ENCODE results near the gene SLC40A1.
A peak's percentile ranks its signal among the peaks of the same experiment; 100 is the strongest.

SLC40A1 gene

GRCh38 chr2:189555232-189555631 lies 25.4 kb downstream of the SLC40A1 start:
- Histone ChIP-seq H3K27ac (peak overlapping the region; percentile 3; the same call in 1 of the 2 replicates), H3K36me3 (ENCODE audit: insufficient read depth, low read length) (no peaks in the 10 kb centered on the region), H3K9ac (ENCODE audit: insufficient read length) (no peak overlapping the region), H3K4me3 (no peak overlapping the region), H3K9me3 (ENCODE audit: low read depth, low read length) (no peaks in the 10 kb centered on the region)
- no peak for DNase-seq (ENCODE audit: low read depth, low spot score)
- TF ChIP-seq FOXP2 (optimal IDR thresholded peaks at IDR 0.05; ENCODE audit: control extremely low read depth, extremely low read length, insufficient read depth) (no peak), POLR2AphosphoS5 (IDR thresholded peaks at IDR 0.05; ENCODE audit: borderline replicate concordance, low read depth, low read length) (no peak), EZH2 (IDR thresholded peaks at IDR 0.05) (no peak)

- Histone ChIP-seq H3K9me3 (ENCODE audit: low read depth, low read length) (no peaks in the 10 kb centered on the region), H3K9ac (ENCODE audit: insufficient read length) (no peak overlapping the region), H3K27ac (no peak overlapping the region; the same call in 1 of the 2 replicates), H3K4me3 (no peak overlapping the region), H3K36me3 (ENCODE audit: insufficient read depth, low read length) (no peaks in the 10 kb centered on the region)
- no peak for DNase-seq (ENCODE audit: low read depth, low spot score)
- TF ChIP-seq POLR2AphosphoS5 (IDR thresholded peaks at IDR 0.05; ENCODE audit: borderline replicate concordance, low read depth, low read length) (no peak), EZH2 (IDR thresholded peaks at IDR 0.05) (no peak), FOXP2 (optimal IDR thresholded peaks at IDR 0.05; ENCODE audit: control extremely low read depth, extremely low read length, insufficient read depth) (no peak)
Observed at GRCh38 chr2:189553504-189554088, 27.0 kb downstream of the SLC40A1 start.

GRCh38 chr2:189552991-189553404 lies 27.6 kb downstream of the SLC40A1 start:
- no peak for DNase-seq (ENCODE audit: low read depth, low spot score)
- Histone ChIP-seq H3K27ac (no peak overlapping the region), H3K9me3 (ENCODE audit: low read depth, low read length) (no peaks in the 10 kb centered on the region), H3K36me3 (ENCODE audit: insufficient read depth, low read length) (no peaks in the 10 kb centered on the region), H3K9ac (ENCODE audit: insufficient read length) (no peak overlapping the region), H3K4me3 (no peak overlapping the region)
- TF ChIP-seq POLR2AphosphoS5 (IDR thresholded peaks at IDR 0.05; ENCODE audit: borderline replicate concordance, low read depth, low read length) (no peak), EZH2 (IDR thresholded peaks at IDR 0.05) (no peak), FOXP2 (optimal IDR thresholded peaks at IDR 0.05; ENCODE audit: control extremely low read depth, extremely low read length, insufficient read depth) (no peak)

- TF ChIP-seq EZH2 (IDR thresholded peaks at IDR 0.05) (no peak), FOXP2 (optimal IDR thresholded peaks at IDR 0.05; ENCODE audit: control extremely low read depth, extremely low read length, insufficient read depth) (no peak), POLR2AphosphoS5 (IDR thresholded peaks at IDR 0.05; ENCODE audit: borderline replicate concordance, low read depth, low read length) (no peak)
Observed at GRCh38 chr2:189552334-189552990, 28.1 kb downstream of the SLC40A1 start.

GRCh38 chr2:189551808-189552207 lies 28.8 kb downstream of the SLC40A1 start:
- H3K9ac ChIP-seq (ENCODE audit: insufficient read length) = no peak overlapping the region
- no peaks in the 10 kb centered on the region for H3K9me3 ChIP-seq (ENCODE audit: low read depth, low read length)
- TF ChIP-seq EZH2 (IDR thresholded peaks at IDR 0.05) (no peak), FOXP2 (optimal IDR thresholded peaks at IDR 0.05; ENCODE audit: control extremely low read depth, extremely low read length, insufficient read depth) (no peak), POLR2AphosphoS5 (IDR thresholded peaks at IDR 0.05; ENCODE audit: borderline replicate concordance, low read depth, low read length) (no peak)
- H3K4me3 ChIP-seq = no peak overlapping the region
- no peak for DNase-seq (ENCODE audit: low read depth, low spot score)
- no peak overlapping the region for H3K27ac ChIP-seq
- no peaks in the 10 kb centered on the region for H3K36me3 ChIP-seq (ENCODE audit: insufficient read depth, low read length)

More at GRCh38 chr2:189552334-189552990, 28.1 kb downstream of the SLC40A1 start:
- Histone ChIP-seq H3K9ac (ENCODE audit: insufficient read length) (no peak overlapping the region), H3K4me3 (no peak overlapping the region), H3K27ac (peak overlapping the region; percentile 37; the same call in 1 of the 2 replicates), H3K9me3 (ENCODE audit: low read depth, low read length) (no peaks in the 10 kb centered on the region), H3K36me3 (ENCODE audit: insufficient read depth, low read length) (no peaks in the 10 kb centered on the region)
- no peak for DNase-seq (ENCODE audit: low read depth, low spot score)

GRCh38 chr2:189549449-189549832 lies 31.1 kb downstream of the SLC40A1 start:
- Histone ChIP-seq H3K36me3 (ENCODE audit: insufficient read depth, low read length) (no peaks in the 10 kb centered on the region), H3K27ac (peak overlapping the region; percentile 51; the same call in 1 of the 2 replicates)

GRCh38 chr2:189548666-189549448 lies 31.7 kb downstream of the SLC40A1 start:
- Histone ChIP-seq H3K9ac (ENCODE audit: insufficient read length) (no peak overlapping the region), H3K4me3 (no peak overlapping the region), H3K36me3 (ENCODE audit: insufficient read depth, low read length) (no peaks in the 10 kb centered on the region), H3K27ac (peak overlapping the region; percentile 51; the same call in 1 of the 2 replicates), H3K9me3 (ENCODE audit: low read depth, low read length) (no peaks in the 10 kb centered on the region)
- TF ChIP-seq EZH2 (IDR thresholded peaks at IDR 0.05) = no peak
- TF ChIP-seq FOXP2 (optimal IDR thresholded peaks at IDR 0.05; ENCODE audit: control extremely low read depth, extremely low read length, insufficient read depth) = no peak
- TF ChIP-seq POLR2AphosphoS5 (IDR thresholded peaks at IDR 0.05; ENCODE audit: borderline replicate concordance, low read depth, low read length) = no peak
- DNase-seq (ENCODE audit: low read depth, low spot score) = no peak

More at GRCh38 chr2:189549449-189549832, 31.1 kb downstream of the SLC40A1 start:
- TF ChIP-seq FOXP2 (optimal IDR thresholded peaks at IDR 0.05; ENCODE audit: control extremely low read depth, extremely low read length, insufficient read depth) (no peak), POLR2AphosphoS5 (IDR thresholded peaks at IDR 0.05; ENCODE audit: borderline replicate concordance, low read depth, low read length) (no peak), EZH2 (IDR thresholded peaks at IDR 0.05) (no peak)
- Histone ChIP-seq H3K9ac (ENCODE audit: insufficient read length) (no peak overlapping the region), H3K4me3 (no peak overlapping the region), H3K9me3 (ENCODE audit: low read depth, low read length) (no peaks in the 10 kb centered on the region)
- DNase-seq (ENCODE audit: low read depth, low spot score) = no peak

- no peak overlapping the region for H3K27ac ChIP-seq
- H3K9ac ChIP-seq (ENCODE audit: insufficient read length) = no peak overlapping the region
- DNase-seq (ENCODE audit: low read depth, low spot score) = no peak
- H3K4me3 ChIP-seq = no peak overlapping the region
- H3K36me3 ChIP-seq (ENCODE audit: insufficient read depth, low read length) = no peaks in the 10 kb centered on the region
- TF ChIP-seq EZH2 (IDR thresholded peaks at IDR 0.05) = no peak
- no peak for TF ChIP-seq POLR2AphosphoS5 (IDR thresholded peaks at IDR 0.05; ENCODE audit: borderline replicate concordance, low read depth, low read length)
- no peak for TF ChIP-seq FOXP2 (optimal IDR thresholded peaks at IDR 0.05; ENCODE audit: control extremely low read depth, extremely low read length, insufficient read depth)
- H3K9me3 ChIP-seq (ENCODE audit: low read depth, low read length) = no peaks in the 10 kb centered on the region
Observed at GRCh38 chr2:189545418-189545817, 35.2 kb downstream of the SLC40A1 start.
